HG03460 (cell line): ENCODE results near the gene DMKN.

Experiments
- ATAC-seq: cut with Tn5 transposase; IDR thresholded peaks from one replicate; pipeline ENCODE4 v1.9.1; 2021; ENCODE audit not compliant: unreplicated experiment

Gene DMKN

DNA sequence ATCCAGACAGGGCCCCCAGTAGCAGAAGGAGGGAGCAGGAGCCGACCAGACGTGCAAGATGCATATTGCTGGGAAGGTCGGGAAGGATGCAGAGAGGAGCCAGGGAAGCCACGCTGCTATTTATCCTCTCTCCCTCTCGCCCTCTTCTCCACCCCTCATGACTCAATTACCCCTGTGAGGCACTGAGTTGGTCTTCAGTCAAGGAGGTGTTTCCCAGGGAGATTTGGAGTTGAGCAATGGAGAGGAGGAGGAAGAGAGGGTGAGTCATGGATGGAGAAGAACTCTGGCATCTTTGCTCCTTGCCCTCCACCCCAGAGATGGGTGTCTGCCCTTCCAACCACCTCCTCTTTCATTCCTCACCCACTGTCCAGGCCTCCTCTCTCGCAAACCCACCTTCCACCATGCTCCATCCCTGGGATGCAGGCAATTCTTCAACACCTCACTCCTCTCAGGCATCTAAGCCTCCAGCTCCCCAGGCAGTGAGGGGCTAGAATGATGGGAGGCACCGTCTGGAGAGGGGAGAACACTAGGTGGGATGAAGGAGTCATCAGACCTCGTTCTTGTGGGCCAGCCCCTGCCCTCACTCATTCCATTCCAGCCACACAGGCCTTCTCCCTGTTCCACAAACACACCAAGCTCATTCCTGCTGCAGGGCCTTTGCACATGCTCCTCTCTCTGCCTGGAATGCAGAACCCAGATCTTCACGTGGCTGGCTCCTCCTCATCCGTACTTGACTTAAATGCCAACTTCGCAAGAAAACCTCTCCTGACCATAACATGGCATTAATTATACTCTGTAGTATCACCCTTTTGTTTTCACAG lies 15.0 kb upstream of the DMKN start, which contains the start of gene SBSN:
SBSN (minus strand) TSS at position 94 of the 821 bp plus-strand sequence; CDS start at position 64, 30 bp downstream.
- no peak for ATAC-seq

DNA sequence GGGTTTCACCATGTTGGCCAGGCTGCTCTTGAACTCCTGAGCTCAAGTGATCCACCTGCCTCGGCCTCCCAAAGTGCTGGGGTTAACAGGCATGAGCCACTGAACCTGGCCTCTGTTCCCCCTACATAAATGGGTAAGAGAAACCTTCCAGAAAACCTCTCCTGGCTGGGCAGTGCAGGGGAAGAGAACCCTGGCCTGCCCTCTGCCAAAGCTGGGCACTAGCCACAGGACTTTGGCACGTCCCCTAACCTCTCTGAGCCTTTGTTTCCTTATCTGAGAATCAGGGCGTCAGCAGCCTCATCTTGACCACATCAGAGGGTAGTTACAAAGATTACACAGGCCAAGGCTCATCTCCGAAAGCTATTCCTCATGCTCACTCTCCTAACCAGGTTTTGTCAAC lies 12.4 kb upstream of the DMKN start:
- ATAC-seq = no peak

DNA sequence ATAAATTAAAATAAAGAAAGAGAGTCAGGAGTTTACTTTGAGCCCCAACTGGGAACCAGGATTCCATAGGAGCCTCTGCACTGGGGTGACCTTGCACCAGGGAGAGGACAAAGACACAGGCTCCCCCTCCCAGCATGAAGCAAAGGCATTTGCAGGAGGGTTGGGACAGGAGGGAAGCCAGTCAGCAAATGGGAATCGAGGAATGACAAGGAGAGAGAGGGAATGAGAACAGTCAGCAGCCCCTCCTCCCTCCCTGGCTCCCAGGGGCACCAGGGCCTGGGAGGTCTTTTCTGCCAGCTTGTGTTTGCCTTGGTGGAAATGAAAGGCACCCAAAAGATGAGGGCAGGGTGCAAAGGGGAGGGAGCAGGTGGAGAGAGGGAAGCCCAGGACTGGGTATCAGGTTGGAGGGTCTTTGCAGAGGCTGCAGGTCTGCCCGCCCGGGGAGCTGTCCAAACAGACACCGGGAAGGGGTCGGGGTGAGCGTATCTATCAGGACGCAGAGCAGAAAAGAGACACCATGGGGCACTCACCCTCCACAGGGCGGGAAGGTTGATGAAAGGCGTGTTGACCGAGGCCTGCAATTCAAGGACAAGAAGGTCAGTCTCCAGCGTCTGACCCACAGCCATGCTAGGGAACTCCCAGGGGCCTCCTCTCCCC lies 10.9 kb upstream of the DMKN start:
- ATAC-seq = no peak

DNA sequence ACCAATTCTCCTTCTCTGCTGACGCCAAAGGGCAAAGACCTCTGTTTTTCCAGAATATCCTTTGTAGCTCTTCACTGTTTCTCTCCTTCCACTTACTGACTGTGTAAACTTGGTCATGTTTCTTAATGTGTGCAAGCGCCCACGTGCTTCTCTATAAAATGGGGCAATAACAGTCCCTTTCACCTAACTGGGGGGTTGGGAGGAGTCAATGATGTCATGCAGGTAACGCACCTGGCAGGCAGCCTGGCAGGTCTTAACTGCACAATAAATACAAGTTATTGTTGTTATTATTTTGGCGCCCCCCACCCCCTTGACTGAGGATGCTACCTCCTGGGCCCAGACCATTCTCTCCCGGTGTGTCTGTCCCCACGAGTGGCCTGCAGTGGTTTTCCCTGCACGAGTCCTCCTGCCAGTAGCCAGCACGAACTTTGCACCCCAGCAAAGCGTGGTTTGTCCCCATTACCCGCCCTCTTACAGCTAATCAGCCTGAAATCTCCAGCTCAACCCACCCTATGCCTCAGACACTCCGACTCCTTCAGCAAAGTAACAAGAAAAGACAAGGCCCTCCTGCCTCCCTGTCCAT lies 9.4 kb upstream of the DMKN start:
- ATAC-seq = no peak

DNA sequence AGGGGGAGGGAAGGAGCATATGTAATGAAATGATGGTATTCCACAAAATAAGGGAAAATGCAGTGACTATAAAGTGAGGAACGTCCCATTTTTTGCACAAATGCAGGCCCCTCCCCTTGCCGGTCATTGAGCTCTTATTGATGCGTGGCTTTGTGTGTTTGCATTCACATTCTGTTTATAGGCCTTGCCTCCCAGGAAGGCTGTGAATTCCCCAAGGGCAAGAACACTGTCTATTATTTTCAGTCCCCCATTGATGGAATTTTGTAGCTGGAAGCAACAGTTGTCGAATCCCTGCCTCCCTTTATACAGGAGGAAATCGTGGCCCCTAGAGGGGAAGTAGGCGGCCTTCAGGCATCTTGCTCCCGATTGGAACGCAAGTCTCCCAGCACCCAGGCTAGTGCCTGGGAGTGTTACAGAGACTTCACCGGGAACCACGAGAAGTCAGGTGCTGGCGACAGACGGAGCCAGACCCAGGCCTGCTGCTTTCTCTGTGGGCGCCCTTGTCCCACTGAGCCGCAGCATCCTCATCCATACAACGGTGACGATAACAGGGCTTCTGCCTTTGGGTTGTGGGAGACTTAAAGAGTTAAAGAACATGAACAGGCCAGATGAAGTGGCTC lies 7.8 kb upstream of the DMKN start:
- ATAC-seq = no peak

DNA sequence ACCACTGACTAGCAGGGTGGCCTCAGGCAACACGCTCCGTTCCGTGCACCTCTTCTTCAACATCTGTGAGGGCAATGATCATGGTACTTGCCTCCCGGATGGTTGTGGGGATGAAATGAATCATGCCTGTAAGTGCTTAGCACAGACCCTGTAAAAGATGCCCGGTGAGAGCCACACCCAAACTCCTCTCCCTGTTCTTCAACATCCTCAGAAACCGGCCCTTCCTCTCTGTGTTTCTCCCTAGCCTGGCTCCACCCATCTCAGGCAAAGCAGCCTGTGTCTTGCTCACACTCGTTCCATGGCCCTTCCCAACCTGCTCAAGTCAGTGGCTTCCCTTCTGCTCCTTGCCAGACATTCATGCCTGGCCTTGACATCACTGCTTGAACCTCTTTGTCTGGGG lies 5.8 kb upstream of the DMKN start:
- no peak for ATAC-seq

DNA sequence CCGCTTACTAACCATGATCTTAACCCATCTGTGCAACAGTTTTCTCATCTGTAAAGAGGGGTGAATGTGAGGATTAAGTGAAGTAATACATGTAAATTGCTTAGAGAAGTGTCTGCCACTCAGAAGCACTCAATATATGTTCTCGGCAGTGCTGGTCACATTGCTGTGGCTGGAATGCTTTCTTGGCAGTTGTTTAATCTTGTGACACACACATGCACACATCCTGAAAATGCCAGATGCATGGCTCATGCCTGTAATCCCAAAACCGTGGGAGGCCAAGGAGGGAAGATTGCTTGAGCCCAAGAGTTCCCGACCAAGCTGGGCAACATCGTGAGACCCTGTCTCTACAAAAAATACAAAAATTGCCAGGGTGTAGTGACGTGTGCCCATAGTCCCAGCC lies 4.9 kb upstream of the DMKN start:
- ATAC-seq = no peak

DNA sequence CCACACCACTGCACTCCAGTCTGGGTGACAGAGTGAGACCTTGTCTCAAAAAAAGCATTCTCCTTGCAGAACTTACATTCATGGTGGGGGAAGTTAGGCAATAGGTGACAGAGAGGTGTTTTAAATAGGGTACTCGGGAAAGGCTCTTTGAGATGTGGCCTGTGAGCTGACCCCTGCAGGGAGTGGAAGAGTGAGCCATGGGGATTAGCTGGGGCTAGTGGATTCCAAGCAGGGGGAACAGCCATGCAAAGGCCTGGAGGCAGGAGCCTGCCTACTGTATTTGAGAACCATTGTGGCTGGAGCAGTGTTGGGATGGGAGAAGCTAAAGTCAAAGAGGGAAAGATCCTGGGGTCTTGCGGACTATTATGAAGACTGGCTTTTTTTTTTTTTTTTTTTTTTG lies 3.9 kb upstream of the DMKN start:
- no peak for ATAC-seq

DNA sequence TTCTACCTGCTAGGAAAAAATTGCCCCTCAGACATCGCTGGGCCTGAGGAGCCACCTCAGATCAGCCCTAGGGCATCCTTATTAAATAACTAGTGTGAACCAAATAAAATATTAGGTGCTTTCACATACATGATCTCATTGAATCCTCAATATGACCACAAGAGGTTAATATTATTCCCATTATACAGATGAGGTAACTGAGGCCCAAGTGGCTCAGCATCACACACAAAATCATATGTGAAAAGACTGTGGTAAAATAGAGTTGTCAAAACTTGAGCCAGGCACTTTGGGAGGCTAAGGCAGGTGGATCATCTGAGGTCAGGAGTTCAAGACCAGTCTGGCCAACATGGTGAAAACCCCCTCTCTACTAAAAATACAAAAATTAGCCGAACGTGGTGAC lies 2.9 kb upstream of the DMKN start:
- ATAC-seq = no peak

DNA sequence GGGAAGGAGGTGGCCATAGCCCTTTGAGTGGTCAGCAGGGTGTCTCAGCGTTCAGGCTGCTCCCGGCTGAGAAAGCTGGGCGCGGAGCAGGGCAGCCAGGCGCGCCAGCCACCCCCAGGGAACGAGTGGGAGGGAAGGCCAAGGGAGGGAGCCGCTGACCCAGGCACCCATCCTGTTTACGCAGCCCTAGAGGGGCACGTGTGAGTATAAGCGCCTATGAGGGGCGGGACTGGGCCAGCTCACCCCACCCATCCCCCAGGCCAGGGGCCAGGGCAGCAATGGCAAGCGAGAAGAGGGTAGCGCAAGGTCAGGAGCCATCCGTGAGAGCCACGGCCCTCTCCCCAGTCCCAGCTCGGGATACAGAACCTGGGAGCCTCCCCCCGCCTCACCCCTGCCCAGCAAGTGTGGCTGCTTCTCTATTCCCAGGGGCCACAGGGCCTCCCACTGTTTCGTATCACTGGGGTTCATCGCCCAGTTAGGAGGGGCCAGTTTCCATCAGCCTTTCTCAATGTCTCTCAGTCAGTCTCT lies 897 bp upstream of the DMKN start:
- no peak for ATAC-seq

DNA sequence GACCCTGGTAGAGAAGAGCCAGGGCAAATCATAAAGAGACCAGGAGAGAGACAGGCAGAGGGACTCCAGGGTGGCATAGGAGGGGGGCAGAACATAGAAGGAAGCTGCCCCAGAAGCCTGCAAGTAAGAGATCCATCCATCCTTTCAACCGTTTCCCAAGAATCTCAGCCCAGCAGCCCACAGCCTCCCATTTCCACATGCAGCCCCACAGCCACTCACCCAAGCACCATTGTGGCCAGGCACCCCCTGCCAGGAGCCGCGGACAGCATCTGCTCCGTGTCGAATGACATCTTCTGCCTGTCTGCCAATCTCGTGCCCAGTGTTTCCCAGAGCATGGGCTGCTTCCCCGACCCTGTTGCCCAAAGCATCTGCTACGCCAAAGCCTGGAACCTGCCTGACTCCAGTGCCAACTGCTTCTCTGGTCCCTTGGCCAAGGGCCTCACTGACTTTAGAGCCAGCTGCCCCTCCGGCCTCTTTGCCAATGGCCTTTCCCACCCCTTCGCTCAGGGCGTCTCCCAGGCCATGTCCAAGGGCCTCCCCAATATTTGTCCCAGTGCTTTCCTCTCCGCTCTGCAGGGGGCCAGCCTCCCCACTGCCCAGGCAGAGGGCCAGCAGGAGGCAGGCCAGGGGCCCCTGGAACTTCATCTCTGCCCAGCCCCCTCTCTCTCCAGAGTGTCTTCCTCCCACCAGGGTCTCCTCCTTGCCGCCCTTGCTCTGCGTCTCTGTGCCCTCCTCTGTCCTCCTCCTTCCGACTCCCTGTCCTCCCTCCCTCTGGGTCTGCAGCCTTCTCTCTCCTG lies 420 bp downstream of the DMKN start:
- ATAC-seq = no peak

DNA sequence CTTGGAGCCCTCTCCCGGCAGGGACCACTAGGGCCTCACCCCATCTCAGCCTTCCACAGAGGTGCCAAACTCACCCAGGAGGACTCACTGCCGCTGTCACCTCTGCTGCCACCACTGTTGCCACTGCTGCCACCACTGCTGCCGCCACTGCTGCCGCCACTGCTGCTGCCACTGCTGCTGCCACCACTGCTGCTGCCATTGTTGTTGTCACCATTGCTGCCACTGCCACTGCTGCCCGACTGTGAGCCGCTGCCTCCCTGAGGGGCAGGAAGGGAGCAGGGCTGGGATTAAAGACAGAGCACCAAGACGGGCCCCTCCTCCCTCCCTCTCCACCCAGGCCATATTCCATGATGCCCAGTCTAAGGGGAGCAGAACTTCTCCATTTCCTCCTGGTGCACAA lies 2.1 kb downstream of the DMKN start:
- ATAC-seq = no peak

DNA sequence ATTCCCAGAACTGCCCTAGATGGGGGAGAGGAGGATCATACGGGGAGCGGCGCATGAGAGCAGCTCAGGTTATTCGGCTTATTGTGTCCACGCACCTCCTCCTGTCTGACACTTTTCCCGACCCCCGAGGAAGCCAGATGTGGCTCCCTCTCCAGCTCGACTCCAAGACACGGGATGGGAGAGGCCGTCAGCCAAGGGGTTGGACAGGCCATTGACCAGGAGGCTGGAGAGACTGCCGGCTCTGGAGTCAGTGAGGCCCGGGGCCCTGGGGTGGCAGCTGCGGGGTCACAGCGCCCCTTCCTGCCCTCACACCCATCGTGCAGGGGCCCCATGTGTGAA lies 2.9 kb downstream of the DMKN start:
- no peak for ATAC-seq

DNA sequence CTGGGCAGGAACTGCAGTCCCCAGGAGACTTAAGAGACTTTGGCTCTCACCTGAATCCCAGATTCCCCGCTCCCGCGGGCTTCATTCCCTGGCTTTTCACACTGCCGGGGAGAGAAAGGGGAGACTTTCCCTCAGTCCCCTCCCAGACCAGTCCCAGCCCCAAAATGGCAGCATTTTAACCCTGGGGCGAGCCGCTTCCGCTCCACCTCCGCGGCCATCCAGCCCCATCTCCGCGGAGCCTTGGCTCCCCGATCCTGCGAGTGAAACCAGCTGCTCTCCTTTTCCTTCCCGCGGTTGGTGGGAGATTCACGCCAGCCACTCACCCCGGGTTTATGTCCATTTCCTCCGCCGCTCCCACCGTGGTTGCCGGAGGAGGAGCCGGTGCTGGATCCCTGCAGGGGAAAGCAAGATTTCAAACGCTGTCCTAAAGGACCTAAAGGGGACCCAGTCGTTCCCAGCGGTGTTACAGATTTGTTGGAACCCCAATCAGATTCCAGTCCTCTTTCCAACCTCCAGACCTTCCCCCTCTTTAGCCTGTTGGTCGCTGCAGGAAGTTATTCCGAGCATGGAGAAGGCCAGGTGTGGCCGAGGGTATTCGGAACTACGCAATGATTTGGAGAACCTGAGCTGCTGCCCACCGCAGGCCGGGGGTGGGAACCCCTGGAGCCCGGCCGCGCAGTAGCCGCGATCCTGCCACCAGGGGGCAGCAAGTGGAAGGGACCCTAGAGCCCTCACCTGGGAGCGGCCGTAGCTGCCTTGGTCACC lies 3.4 kb downstream of the DMKN start:
- no peak for ATAC-seq

DNA sequence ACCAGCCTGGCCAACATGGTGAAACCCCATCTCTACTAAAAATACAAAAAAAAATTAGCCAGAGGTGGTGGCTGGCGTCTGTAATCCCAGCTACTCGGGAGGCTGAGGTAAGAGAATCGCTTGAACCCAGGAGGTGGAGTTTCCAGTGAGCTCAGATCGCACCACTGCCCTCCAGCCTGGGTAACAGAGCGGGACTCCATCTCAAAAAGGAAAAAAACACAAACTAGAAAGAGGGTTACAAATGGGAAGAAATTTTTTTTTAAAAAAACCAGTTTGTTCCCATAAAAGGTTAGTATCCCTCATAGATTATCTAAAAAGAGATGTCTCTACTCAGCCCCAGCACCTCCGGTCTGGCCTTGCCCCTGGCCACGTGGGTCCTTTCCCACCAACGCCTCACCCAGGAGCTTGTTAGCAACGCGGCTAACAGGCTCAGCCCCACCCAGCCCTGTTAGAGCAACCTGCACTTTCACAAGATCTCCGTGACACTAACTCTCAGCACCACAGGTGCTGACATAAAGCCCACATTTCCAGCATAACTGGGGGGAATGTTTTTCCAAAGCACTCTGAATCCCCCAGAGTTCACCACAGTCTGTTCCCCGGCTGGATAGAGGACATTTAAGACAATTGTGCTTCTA lies 4.3 kb downstream of the DMKN start:
- ATAC-seq = no peak

DNA sequence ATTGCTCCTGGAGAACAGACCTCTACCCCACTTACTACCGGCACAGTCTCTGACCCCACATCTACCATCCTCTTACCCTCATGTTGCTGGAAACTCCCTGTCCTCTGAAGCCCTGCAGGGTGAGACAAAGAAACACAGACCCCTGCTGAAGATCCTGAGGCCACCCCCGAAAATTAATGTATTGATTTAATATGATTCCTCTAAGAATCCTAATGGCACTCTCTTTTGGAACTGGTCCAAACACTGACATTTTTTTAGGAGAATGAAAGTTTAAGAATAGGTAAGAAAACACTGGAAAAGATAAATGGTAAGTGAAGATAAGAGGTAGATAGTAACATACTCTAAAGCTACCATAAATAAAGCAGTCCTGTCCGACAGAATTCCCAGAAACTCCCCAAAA lies 5.3 kb downstream of the DMKN start:
- ATAC-seq = no peak

DNA sequence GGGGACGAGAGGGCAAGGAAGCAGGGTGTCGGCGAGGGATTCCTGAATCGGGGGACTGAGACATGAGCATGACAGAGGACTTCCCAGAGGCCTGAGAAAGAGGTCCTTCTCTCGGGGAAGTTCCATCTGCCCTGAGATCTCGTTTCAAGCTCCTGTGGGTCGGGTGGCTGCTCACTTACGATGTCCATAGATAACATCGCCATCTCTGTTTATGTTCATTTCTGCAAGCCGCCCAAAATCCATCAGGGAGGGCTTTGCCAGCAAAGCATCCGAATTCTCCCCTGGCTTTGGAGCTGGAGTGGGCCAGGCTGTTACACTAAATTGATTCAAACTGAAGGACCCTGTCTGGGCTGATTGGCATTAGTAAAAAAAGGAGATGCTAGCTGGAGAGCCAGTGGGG lies 5.9 kb downstream of the DMKN start:
- no peak for ATAC-seq

DNA sequence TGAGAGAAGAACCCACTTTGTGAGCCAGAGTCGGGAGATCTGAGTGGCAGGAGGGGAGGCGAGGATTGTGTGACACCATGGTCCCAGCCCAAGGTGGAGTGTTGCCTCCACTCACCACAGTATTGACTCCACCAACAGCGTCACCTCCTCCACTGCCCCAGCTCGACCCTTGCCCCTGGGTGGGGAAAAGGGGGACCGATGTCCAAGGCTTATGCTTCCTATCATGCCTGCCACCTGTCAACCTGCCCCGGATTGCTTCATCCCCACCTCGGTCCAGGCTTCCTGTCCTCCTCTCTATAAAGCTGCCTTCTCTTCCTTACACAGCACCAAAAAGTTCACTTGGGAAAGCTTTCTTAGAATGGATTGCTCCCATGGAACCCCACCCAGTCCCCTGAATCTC lies 7.4 kb downstream of the DMKN start:
- no peak for ATAC-seq

DNA sequence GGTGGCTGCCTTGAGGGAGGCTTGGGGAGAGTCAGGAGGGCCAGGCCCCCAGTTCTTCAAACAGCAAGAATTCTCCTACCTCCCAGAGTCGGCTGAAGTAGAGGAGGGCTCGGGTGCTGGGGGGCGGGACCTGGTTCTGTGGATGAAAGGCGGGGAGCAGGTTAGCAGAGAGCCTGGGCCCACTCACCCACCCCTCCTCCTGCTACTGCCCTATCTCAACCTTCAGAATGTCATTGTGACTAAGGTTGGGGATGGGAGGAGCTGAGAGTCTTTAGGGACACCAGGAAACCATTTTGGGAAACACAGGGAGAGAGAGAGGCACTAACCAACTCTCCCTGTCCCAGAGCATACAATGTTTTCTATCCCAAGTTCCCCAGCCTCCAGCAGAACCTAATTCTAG lies 10.7 kb downstream of the DMKN start:
- no peak for ATAC-seq

DNA sequence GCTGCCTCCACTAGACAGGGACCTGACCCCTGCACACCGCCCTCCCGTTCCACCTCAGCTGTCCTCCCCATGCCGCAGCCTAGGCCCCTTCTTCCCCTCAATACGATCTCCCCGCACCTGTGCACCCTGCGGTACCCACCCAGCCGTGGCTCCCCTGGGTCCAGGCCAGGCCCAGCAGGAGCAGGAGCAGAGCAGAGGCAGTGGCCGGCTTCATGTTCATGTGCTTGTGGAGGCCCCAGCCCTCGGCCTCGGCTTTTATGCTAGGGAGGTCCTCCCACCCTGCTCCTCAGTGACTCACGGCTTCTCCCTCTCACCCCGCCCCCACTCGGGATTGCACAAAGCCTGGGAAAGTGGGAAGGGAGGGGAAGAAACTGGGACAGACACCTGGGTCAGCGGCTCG lies 11.8 kb downstream of the DMKN start:
- no peak for ATAC-seq
